Muscle layer of colon (tissue), 2 donors: ENCODE measurements around the gene PRKAR1B.
"Not testable (repeated sequence)": the region's sequence is repeated elsewhere in the genome, so short reads cannot be mapped to it uniquely, and the experiment has no call there.

ENCODE experiments used
- H3K27ac ChIP-seq: one replicate; pipeline ENCODE4 v1.7.0; 2013; ENCODE audit warnings: low read depth, mild to moderate bottlenecking, low read length, moderate library complexity
- H3K27me3 ChIP-seq, 2 donors: one replicate each; pipeline ENCODE4 v1.7.0; 2013; ENCODE audit warnings: low read length in 2 of 2, mild to moderate bottlenecking in 2 of 2; ENCODE audit not compliant: insufficient read depth in 2 of 2, control insufficient read depth in 1 of 2
- H3K36me3 ChIP-seq: one replicate; pipeline ENCODE4 v1.7.0; 2013; ENCODE audit warnings: mild to moderate bottlenecking, low read length; ENCODE audit not compliant: insufficient read depth
- H3K4me1 ChIP-seq: one replicate; pipeline ENCODE4 v1.7.0; 2013; ENCODE audit warnings: mild to moderate bottlenecking, low read length; ENCODE audit not compliant: insufficient read depth
- H3K4me3 ChIP-seq, 2 donors: one replicate each; pipeline ENCODE4 v1.7.0; 2013; ENCODE audit warnings: low read length in 2 of 2, low read depth in 1 of 2, mild to moderate bottlenecking in 1 of 2, moderate library complexity in 1 of 2
- H3K9ac ChIP-seq: one replicate; pipeline ENCODE4 v1.7.0; 2013; ENCODE audit warnings: low read length
- H3K9me3 ChIP-seq: one replicate; pipeline ENCODE4 v1.7.0; 2013; ENCODE audit warnings: mild to moderate bottlenecking, low read length
- donor health status: abdominal sarcoma.
- donor health status: Adenocarcinoma of cecum.

PRKAR1B gene

DNA sequence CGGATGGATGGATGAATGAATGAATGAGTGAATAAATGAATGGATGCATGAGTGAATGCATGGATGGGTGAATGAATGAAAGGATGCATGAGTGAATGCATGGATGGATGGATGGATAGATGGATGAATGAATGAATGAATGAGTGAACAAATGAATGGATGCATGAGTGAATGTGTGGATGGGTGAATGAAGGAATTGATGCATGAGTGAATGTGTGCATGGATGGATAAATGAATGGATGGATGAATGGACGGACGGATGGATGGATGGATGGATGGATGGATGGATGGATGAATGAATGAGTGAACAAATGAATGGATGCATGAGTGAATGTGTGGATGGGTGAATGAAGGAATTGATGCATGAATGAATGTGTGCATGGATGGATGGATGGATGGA lies 70.1 kb downstream of the PRKAR1B start:
- not testable (repeated sequence) for H3K36me3 ChIP-seq, H3K27me3 ChIP-seq, H3K9ac ChIP-seq, H3K9me3 ChIP-seq, H3K27ac ChIP-seq, H3K4me3 ChIP-seq
- H3K4me1 ChIP-seq: peaks cover 13% of the 10 kb centered on the region

DNA sequence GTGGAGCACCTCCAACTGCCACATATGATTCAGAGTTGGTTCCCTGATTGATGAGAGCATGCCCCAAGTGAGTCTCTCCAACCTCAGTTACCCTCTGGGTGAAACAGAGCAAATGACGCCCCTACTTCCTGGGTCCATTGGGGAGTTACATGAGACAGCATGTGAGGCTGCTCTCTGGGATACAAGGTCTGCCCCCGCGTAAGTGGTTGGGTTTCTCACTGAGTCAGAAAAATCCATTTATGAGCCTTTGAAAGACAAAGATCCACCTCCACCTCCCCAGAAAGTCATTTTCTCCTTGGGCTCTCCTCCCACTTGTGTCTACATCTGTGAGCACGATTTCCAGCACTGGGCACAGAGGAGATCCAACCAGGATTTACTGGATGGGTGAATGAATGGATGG lies 71.3 kb downstream of the PRKAR1B start:
- no peak overlapping the region for H3K4me3 ChIP-seq
- peaks cover 13% of the 10 kb centered on the region for H3K4me1 ChIP-seq
- H3K36me3 ChIP-seq: no peaks in the 10 kb centered on the region
- no peaks in the 10 kb centered on the region for H3K9me3 ChIP-seq
- no peak overlapping the region for H3K27ac ChIP-seq
- H3K27me3 ChIP-seq: no peaks in the 10 kb centered on the region
- no peak overlapping the region for H3K9ac ChIP-seq

DNA sequence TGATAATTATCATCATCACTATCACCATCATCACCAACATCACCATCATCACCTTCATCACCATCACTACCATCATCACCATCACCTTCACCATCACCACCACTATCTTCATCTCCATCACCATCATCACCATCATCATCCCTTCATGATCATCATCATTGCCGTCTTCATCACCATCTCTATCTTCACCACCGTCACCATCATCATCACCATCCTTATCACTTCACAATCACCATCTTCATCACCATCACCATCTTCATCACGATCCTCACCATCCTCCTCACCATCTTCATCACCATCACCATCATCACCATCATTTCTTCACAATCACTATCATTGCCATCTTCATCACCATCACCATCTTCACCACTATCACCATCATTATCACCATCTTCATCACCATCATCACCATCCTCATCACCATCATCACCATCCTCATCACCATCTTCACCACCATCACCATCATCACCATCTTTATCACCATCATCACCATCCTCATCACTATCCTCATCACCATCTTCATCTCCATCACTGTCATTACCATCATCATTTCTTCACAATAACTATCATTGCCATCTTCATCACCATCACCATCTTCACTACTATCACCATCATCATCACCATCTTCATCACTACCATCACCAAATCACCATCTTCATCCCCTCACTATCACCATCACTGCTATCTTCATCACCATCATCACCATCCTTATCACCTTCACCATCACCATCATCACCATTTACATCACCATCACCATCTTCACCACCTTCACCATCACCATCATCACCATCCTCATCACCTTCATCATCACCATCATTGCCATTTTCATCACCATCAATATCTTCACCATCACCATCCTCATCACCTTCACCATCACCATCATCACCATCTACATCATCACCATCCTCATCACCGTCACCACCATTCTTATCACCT lies 73.0 kb downstream of the PRKAR1B start:
- H3K36me3 ChIP-seq: no peaks in the 10 kb centered on the region
- no peak overlapping the region for H3K9ac ChIP-seq
- no peaks in the 10 kb centered on the region for H3K27me3 ChIP-seq
- peaks cover 13% of the 10 kb centered on the region for H3K4me1 ChIP-seq
- no peaks in the 10 kb centered on the region for H3K9me3 ChIP-seq
- no peak overlapping the region for H3K27ac ChIP-seq
- no peak overlapping the region for H3K4me3 ChIP-seq

DNA sequence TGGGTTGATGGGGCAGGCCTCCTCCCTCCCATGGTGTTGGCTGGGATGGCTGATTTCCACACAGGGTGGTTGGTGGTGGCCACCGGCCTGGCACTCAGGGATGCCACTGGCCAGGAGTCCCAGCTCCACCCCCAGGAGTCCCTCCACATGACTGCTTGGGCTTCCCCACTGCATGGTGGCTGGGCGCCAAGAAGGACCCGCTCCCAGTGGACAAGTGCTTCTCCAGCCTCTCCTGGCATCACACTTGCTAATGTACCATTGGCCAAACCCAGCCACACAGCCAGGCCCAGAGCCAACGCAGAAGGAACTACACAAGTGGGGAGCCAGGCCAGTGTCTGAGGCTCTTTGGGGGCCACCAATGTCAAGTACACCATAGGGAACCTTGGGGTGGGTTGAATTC lies 74.2 kb downstream of the PRKAR1B start:
- Histone ChIP-seq H3K36me3 (no peaks in the 10 kb centered on the region), H3K9ac (no peak overlapping the region), H3K4me3 (no peak overlapping the region), H3K27ac (no peak overlapping the region), H3K9me3 (no peaks in the 10 kb centered on the region), H3K27me3 (no peaks in the 10 kb centered on the region), H3K4me1 (peaks cover 9% of the 10 kb centered on the region)

DNA sequence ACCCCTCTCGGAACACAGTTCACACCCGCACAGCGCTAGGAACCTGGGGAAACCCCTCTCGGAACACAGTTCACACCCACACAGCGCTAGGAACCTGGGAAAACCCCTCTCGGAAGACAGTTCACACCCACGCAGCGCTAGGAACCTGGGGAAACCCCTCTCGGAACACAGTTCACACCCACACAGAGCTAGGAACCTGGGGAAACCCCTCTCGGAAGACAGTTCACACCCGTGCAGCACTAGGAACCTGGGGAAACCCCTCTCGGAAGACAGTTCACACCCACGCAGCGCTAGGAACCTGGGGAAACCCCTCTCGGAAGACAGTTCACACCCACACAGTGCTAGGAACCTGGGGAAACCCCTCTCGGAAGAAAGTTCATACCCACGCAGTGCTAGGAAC lies 74.9 kb downstream of the PRKAR1B start:
- H3K9ac ChIP-seq, H3K36me3 ChIP-seq, H3K27me3 ChIP-seq, H3K4me1 ChIP-seq, H3K4me3 ChIP-seq, H3K9me3 ChIP-seq, H3K27ac ChIP-seq: not testable (repeated sequence)

DNA sequence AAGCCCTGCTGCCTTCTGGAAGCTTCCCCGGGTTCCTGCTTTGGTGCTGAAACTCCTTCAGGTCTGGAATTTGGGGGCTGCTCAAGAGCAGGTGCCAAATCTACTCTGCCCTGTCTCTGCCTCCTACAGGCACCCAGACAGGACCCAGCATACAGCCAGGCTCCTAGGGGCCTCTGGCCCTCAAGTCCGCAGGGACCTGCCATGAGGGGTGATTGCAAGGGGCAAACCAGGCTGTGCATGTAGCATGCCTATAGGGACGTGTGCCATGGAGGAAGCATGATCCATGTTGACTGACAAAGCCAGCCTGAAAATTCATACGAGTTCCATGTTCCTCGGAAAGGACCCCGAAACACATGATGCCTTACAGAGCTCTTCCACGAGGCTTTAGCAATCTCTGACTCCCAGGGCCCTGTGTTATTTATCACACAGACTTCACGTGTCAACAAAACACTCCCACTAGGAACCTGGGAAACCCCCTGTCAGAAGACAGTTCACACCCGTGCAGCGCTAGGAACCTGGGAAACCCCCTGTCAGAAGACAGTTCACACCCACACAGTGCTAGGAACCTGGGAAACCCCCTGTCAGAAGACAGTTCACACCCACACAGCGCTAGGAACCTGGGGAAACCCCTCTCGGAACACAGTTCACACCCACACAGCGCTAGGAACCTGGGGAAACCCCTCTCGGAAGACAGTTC lies 75.9 kb downstream of the PRKAR1B start:
- Histone ChIP-seq H3K27me3 (no peaks in the 10 kb centered on the region), H3K36me3 (no peaks in the 10 kb centered on the region), H3K9ac (no peak overlapping the region), H3K9me3 (no peaks in the 10 kb centered on the region), H3K4me3 (no peak overlapping the region), H3K4me1 (no peaks in the 10 kb centered on the region), H3K27ac (no peak overlapping the region)

DNA sequence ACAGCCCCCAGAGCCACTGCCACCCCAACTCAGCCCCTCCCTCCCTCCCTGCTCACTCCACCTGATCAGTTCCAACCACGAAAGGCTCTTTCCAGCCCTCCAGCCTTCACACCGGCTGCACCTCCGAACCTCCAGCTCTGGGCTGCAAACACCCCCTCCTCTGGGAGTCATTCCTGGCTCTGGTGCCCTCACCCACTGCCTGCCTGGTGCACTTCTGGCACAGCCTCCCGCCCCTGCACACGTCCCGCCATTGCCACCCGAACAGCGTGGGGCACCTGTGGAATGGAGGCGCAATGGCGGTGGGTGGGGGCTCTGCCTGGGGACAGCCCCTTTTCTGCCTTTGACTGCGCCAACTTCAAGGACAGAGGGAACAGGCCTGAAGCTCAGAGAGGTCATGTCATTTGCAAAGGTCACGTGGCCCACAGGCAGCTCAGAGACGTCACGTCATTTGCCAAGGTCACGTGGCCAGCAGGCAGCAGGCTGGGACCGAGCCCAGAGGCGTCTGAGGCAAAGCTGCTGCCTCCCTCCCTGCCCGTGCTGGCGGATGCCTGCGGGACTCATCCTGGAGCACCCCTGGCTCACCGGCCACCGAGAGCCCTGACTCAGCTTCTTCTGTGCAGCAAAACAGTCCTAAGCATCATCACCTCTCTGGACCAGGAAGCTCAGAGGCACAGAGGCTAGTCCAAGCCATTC lies 76.6 kb downstream of the PRKAR1B start:
- Histone ChIP-seq H3K4me1 (no peaks in the 10 kb centered on the region), H3K27ac (no peak overlapping the region), H3K9me3 (no peaks in the 10 kb centered on the region), H3K36me3 (no peaks in the 10 kb centered on the region), H3K27me3 (no peaks in the 10 kb centered on the region), H3K9ac (no peak overlapping the region), H3K4me3 (no peak overlapping the region)

DNA sequence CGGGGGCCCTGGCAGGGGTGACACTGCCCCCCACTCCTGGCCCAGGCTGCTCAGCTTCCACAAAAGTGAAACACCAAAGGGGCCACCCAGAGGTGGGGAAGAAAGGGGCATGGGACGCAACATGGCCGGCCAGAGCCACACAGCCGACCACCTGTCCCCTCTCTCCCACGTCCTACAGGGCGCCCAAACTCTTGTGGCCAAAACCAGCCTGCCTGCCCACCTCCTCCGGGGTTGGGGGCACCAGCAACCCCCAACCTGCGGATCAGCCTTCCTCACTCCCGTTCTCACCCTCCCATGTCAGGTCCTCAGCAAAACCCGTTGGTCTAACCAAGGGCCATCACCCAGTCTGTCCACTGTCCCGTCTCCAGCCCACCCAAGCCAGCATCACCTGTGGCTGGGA lies 80.1 kb downstream of the PRKAR1B start:
- H3K27me3 ChIP-seq: no peaks in the 10 kb centered on the region
- no peaks in the 10 kb centered on the region for H3K9me3 ChIP-seq
- no peaks in the 10 kb centered on the region for H3K36me3 ChIP-seq
- no peak overlapping the region for H3K4me3 ChIP-seq
- no peak overlapping the region for H3K9ac ChIP-seq
- H3K4me1 ChIP-seq: no peaks in the 10 kb centered on the region
- H3K27ac ChIP-seq: no peak overlapping the region

DNA sequence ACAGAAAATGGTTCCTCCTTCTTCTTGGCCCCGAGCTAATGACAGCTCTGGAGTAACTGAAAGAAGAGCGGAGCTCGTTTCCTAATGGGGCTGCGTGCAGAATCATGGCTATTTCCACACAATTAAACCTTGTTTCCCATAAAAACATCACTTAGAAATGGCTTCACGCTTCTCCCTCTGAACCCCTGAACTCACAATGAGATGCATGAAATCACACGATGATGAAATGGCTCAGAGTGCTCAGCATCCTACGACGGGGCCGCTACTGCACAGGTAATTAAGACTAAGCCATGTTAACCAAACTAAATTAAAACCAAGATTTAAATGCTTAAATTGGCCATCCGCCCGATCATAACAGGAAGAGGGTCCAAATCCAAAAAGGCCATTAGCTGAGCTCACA lies 80.6 kb downstream of the PRKAR1B start:
- no peak overlapping the region for H3K27ac ChIP-seq
- no peak overlapping the region for H3K9ac ChIP-seq
- H3K36me3 ChIP-seq: no peaks in the 10 kb centered on the region
- H3K4me3 ChIP-seq: no peak overlapping the region
- H3K27me3 ChIP-seq: no peaks in the 10 kb centered on the region
- no peaks in the 10 kb centered on the region for H3K4me1 ChIP-seq
- H3K9me3 ChIP-seq: no peaks in the 10 kb centered on the region

DNA sequence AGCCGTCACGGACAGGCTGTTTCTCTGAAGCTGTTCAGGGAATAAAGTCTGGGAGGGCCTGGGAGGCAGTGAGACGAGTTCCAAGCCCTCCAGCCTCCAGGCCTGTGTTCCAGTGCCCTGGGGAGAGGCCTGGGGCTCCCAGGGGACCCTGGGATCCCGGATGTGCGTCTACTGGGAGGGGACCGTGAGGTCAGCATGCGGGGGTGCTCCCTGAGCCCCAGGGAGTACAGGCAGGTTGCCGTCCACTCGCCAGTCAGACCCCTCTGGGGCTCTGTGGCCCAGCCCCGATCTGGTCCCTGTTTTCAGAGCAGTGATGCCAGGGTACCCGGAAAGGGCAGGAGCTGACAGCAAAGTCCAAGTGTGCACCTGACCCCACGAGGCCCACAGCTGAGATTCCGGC lies 81.5 kb downstream of the PRKAR1B start:
- Histone ChIP-seq H3K9ac (no peak overlapping the region), H3K36me3 (no peaks in the 10 kb centered on the region), H3K4me1 (no peaks in the 10 kb centered on the region), H3K4me3 (no peak overlapping the region), H3K27ac (no peak overlapping the region), H3K27me3 (no peaks in the 10 kb centered on the region), H3K9me3 (no peaks in the 10 kb centered on the region)

DNA sequence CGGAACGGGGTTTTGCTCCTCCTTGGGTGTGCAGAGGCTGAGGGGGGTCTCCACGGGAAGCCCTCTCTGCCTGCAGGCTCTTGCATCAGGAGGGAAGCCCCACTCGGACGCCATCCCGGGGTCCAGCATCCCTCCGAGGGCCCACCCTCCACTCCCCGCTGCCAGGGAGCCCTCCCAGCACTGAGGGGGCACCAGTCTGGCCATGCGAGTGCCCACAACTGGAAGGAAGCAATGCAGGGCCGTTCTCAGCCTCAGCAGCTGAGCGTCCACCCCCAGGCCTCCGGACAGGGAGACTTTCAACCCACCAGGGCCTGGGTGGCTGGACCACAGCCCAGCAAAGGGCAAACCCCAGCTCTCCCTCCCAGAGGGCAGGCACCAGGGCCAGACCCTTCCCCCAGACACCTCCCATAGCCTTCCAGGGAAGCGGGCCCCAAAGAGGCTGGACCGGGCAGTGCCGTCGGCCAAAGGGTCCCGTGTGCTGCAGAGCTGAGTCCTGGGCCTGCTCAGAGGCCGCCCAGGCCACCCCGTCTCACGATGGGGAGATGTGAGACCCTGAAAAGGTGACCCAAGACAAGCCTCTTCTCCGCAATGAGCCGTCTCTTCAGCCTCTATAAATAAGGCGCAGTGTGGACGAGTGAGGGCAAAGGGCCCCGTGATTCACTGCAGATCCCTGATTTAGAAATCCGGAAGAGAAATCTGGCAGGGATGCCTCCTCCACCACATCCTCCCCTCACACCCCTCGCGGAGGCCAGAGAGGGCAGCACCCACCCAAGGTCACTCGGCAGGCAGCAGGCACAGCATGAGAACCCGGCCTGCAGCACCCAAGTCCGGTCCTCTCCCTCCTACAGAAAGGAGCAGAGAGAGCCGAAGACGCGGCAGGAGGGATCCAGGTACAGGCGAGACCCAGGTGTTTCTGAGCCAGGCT lies 82.4 kb downstream of the PRKAR1B start:
- H3K4me3 ChIP-seq: no peak overlapping the region
- H3K27me3 ChIP-seq: no peaks in the 10 kb centered on the region
- H3K9ac ChIP-seq: no peak overlapping the region
- H3K9me3 ChIP-seq: no peaks in the 10 kb centered on the region
- H3K27ac ChIP-seq: no peak overlapping the region
- H3K4me1 ChIP-seq: no peaks in the 10 kb centered on the region
- H3K36me3 ChIP-seq: no peaks in the 10 kb centered on the region
